ENCODE results near the gene NTM.

DNA sequence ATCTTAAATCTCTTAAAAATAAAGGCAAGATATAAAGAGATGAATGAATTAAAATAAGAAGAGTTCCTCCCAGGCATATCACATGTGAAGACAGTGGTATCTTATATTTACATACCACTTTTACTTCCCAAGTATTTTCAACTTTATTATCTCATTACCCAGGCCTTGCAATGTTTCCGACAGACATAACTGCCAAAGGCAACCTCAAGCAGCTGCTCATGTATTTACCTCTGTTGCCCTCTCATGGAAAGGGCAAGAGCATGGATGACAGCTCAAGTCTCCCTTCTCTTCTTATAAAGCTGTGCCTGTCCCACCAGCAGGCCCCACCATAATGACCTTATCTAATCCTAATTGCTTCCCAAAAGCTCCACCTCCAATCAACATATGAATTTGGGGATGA, 894.2 kb downstream of the NTM start:
- no peak for TF ChIP-seq CTCF (IDR thresholded peaks at IDR 0.05)
- no peak for TF ChIP-seq POLR2A (IDR thresholded peaks at IDR 0.05)
